ENCODE results near the gene SSUH2. TPM values are rescaled to one million over a fixed set of nuclear protein-coding genes. Genes with fewer than 3 reads are reported as not detected.

The SSUH2 gene
- total and polyA plus RNA-seq, 9 of the 15 experiments (the other 6 are each of a cell fraction or from before 2014, with no cell fraction given) = 0.04 to 0.17 (median 0.04) TPM; not detected in 6

DNA sequence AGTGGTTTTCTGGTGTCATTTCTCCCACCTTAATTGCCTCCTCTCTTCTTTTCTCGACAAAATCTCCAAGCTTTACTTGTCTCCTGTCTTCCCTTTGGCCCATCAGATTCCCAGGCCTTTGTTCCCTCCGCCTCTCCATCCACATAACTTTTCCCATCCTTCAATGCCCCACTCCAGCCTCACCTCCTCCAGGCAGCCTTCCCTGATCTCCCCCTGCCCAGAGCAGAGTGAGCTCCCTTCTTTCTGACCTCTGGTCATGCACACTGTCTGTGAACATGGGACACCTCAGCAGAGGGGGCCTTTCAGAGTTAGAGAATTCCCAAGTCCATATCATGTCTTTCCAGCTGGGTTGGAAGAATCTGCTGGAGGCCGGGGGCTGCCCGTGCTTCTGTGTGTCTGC is 14.6 kb upstream of the SSUH2 start (continued):
- TF ChIP-seq, protein P1, sequence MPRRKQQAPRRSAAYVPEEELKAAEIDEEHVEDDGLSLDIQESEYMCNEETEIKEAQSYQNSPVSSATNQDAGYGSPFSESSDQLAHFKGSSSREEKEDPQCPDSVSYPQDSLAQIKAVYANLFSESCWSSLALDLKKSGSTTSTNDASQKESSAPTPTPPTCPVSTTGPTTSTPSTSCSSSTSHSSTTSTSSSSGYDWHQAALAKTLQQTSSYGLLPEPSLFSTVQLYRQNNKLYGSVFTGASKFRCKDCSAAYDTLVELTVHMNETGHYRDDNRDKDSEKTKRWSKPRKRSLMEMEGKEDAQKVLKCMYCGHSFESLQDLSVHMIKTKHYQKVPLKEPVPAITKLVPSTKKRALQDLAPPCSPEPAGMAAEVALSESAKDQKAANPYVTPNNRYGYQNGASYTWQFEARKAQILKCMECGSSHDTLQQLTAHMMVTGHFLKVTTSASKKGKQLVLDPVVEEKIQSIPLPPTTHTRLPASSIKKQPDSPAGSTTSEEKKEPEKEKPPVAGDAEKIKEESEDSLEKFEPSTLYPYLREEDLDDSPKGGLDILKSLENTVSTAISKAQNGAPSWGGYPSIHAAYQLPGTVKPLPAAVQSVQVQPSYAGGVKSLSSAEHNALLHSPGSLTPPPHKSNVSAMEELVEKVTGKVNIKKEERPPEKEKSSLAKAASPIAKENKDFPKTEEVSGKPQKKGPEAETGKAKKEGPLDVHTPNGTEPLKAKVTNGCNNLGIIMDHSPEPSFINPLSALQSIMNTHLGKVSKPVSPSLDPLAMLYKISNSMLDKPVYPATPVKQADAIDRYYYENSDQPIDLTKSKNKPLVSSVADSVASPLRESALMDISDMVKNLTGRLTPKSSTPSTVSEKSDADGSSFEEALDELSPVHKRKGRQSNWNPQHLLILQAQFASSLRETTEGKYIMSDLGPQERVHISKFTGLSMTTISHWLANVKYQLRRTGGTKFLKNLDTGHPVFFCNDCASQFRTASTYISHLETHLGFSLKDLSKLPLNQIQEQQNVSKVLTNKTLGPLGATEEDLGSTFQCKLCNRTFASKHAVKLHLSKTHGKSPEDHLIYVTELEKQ (CRISPR knock-in tag; IDR thresholded peaks at IDR 0.05) = no peak
- TF ChIP-seq SMARCA5 (IDR thresholded peaks at IDR 0.05) (peak; percentile 47; the same call in 1 of the 2 replicates), ZNF436 (CRISPR knock-in tag; IDR thresholded peaks at IDR 0.05) (peak; percentile 61), ZFP36 (IDR thresholded peaks at IDR 0.05; ENCODE audit: low read depth, low read length, partially characterized antibody) (peak; percentile 95)

GRCh38 chr3:8658306-8659212 is 14.0 kb upstream of the SSUH2 start:
- in situ Hi-C loops (cut with MboI) = no loop called here
- POLR2A ChIA-PET = no interaction called here
- H2AFZ ChIP-seq (ENCODE audit: low read depth, low read length) = no peak overlapping the region
- intact Hi-C loops (cut with micrococcal nuclease) = no loop called here
- H3K4me2 ChIP-seq (ENCODE audit: insufficient read depth, low read length) = no peak overlapping the region
- peaks cover 13 to 60% of the 10 kb centered on the region in 2 experiments for H3K27me3 ChIP-seq (ENCODE audit: control insufficient read depth in 2 of 2, insufficient read depth in 2 of 2, low read length in 2 of 2)
- no peaks in the 10 kb centered on the region for H3K9me3 ChIP-seq (replicated peaks; ENCODE audit: control insufficient read depth, insufficient read depth, low read depth, low read length)
- no peak overlapping the region for H3K4me3 ChIP-seq
- peaks cover 2% of the 10 kb centered on the region for H3K9me1 ChIP-seq (ENCODE audit: control insufficient read depth, insufficient read depth, low read length)
- no peaks in the 10 kb centered on the region for H3K79me2 ChIP-seq (ENCODE audit: control insufficient read depth, insufficient read depth, low read length)
- CTCF ChIA-PET (ENCODE audit: low intra/inter-chr PET ratio) = no interaction called here
- no peak overlapping the region for H3K27ac ChIP-seq (ENCODE audit: extremely low read depth, low read depth, low read length)
- 0 out of 4 replicates have a peak overlapping the region, but pooled peaks of 1 of the 2 experiments have one; percentile 36 for H3K9ac ChIP-seq (ENCODE audit: insufficient read depth in 1 of 2, low read depth in 2 of 2, low read length in 2 of 2)
- no TSS peak for BruUV-seq (replicated peaks)
- no peaks in the 10 kb centered on the region for H3K36me3 ChIP-seq (ENCODE audit: control insufficient read depth, insufficient read depth, low read length)
- no peaks in the 10 kb centered on the region for H4K20me1 ChIP-seq (replicated peaks; ENCODE audit: control insufficient read depth, insufficient read depth, low read length)
- FAIRE-seq = no peak
- no peaks in the 10 kb centered on the region; a peak in 2 of 5 replicates for H3K4me1 ChIP-seq (replicated peaks in 1 of 2; ENCODE audit: control insufficient read depth in 2 of 2, insufficient read depth in 2 of 2, low read length in 2 of 2)
- DNase-seq (ENCODE audit: extremely low read depth in 1 of 4, low spot score in 3 of 4) = peak in 1 of 4 experiments; percentile 27
- 1% methylated on average over 12 of the region's 12 CpGs for WGBS (ENCODE audit: insufficient coverage, low coverage, missing lambda C conversion rate)
- ATAC-seq = no peak
- no peak for TF ChIP-seq MTF1 (CRISPR knock-in tag; IDR thresholded peaks at IDR 0.05; ENCODE audit: borderline replicate concordance)
- TF ChIP-seq BRD9 (IDR thresholded peaks at IDR 0.05; ENCODE audit: low read depth, partially characterized antibody) = peak; percentile 84
- no peak for TF ChIP-seq ATF2 (CRISPR knock-in tag; IDR thresholded peaks at IDR 0.05)
- TF ChIP-seq ZNF75A (CRISPR knock-in tag; IDR thresholded peaks at IDR 0.05) = no peak
- TF ChIP-seq EP400 (IDR thresholded peaks at IDR 0.05) = no peak
- TF ChIP-seq BCLAF1 (IDR thresholded peaks at IDR 0.05; ENCODE audit: borderline replicate concordance in 1 of 2, control insufficient read depth in 1 of 2, low read depth in 2 of 2, low read length in 1 of 2) = no peak
- TF ChIP-seq NFRKB (IDR thresholded peaks at IDR 0.05; ENCODE audit: low read depth) = no peak

All from K562 (cell line).